ENCODE data around the gene ADAP1. TPM values are rescaled to one million over a fixed set of nuclear protein-coding genes. Genes with fewer than 3 reads are reported as not detected.

The ADAP1 gene
- total and polyA plus RNA-seq, 2 of the 13 experiments (the other 11 are each of a cell fraction or from before 2014, with no cell fraction given): 10.5 to 24.6 TPM

- TF ChIP-seq ZBTB38 (CRISPR knock-in tag; IDR thresholded peaks at IDR 0.05): peak; percentile 74
- 0 out of 2 replicates have a peak, but pooled peaks have one; percentile 31 for TF ChIP-seq ZNF687 (CRISPR knock-in tag; IDR thresholded peaks at IDR 0.05)
- TF ChIP-seq ZNF597 (CRISPR knock-in tag; IDR thresholded peaks at IDR 0.05): no peak
- no peak for TF ChIP-seq MYC (CRISPR knock-in tag; IDR thresholded peaks at IDR 0.05; ENCODE audit: borderline replicate concordance)
- TF ChIP-seq ZBTB2 (CRISPR knock-in tag; IDR thresholded peaks at IDR 0.05; ENCODE audit: low read depth): no peak
- 0 out of 4 replicates have a peak, but pooled peaks of 1 of the 2 experiments have one; percentile 12 for TF ChIP-seq KLF16 (CRISPR knock-in tag; IDR thresholded peaks at IDR 0.05)
- no peak for TF ChIP-seq ZNF274 (CRISPR knock-in tag; IDR thresholded peaks at IDR 0.05)
- TF ChIP-seq NR1H2 (CRISPR knock-in tag; IDR thresholded peaks at IDR 0.05; ENCODE audit: borderline replicate concordance, low read depth): no peak
- TF ChIP-seq NCOR1 (IDR thresholded peaks at IDR 0.05; ENCODE audit: borderline replicate concordance, low read length): no peak
- TF ChIP-seq ZNF503 (CRISPR knock-in tag; IDR thresholded peaks at IDR 0.05): no peak
- TF ChIP-seq GABPB1 (CRISPR knock-in tag; IDR thresholded peaks at IDR 0.05): no peak
- TF ChIP-seq ZMYM3 (CRISPR knock-in tag; IDR thresholded peaks at IDR 0.05): 0 out of 2 replicates have a peak, but pooled peaks have one; percentile 24
- peak; percentile 31; the same call in 1 of the 2 replicates for TF ChIP-seq PHF8 (CRISPR knock-in tag; IDR thresholded peaks at IDR 0.05)
- TF ChIP-seq ZNF121 (CRISPR knock-in tag; IDR thresholded peaks at IDR 0.05): peak; percentile 93
- TF ChIP-seq ATF5 (CRISPR knock-in tag; IDR thresholded peaks at IDR 0.05; ENCODE audit: low read depth): no peak
- TF ChIP-seq ZNF670 (CRISPR knock-in tag; IDR thresholded peaks at IDR 0.05; ENCODE audit: borderline replicate concordance): 0 out of 2 replicates have a peak, but pooled peaks have one; percentile 25
- TF ChIP-seq ZNF20 (CRISPR knock-in tag; IDR thresholded peaks at IDR 0.05): no peak
Measured at GRCh38 chr7:973312-973711, 18.8 kb upstream of the ADAP1 start (continued).
